Rectal smooth muscle tissue (tissue), 1 donor: ENCODE data around the gene MED12L.

Experiments used
- H3K27ac ChIP-seq: one replicate; pipeline ENCODE4 v1.7.0; 2013; ENCODE audit warnings: low read depth, low read length, inconsistent platforms
- H3K27me3 ChIP-seq: one replicate; pipeline ENCODE4 v1.7.0; 2013; ENCODE audit warnings: low read length; ENCODE audit not compliant: control insufficient read depth, insufficient read depth
- H3K36me3 ChIP-seq: one replicate; pipeline ENCODE4 v1.7.0; 2013; ENCODE audit warnings: low read length; ENCODE audit not compliant: control insufficient read depth, insufficient read depth
- H3K4me1 ChIP-seq: one replicate; pipeline ENCODE4 v1.7.0; 2013; ENCODE audit warnings: low read length; ENCODE audit not compliant: control insufficient read depth, insufficient read depth
- H3K4me3 ChIP-seq: one replicate; pipeline ENCODE4 v1.7.0; 2013; ENCODE audit warnings: low read length
- H3K9ac ChIP-seq: one replicate; pipeline ENCODE4 v1.7.0; 2013; ENCODE audit warnings: low read length

MED12L gene

GRCh38 chr3:151285940-151286339 lies 200.5 kb downstream of the MED12L start:
- Histone ChIP-seq H3K27ac (no peak overlapping the region), H3K4me1 (peaks cover 11% of the 10 kb centered on the region), H3K4me3 (no peak overlapping the region), H3K27me3 (no peaks in the 10 kb centered on the region), H3K36me3 (no peaks in the 10 kb centered on the region), H3K9ac (no peak overlapping the region)

DNA sequence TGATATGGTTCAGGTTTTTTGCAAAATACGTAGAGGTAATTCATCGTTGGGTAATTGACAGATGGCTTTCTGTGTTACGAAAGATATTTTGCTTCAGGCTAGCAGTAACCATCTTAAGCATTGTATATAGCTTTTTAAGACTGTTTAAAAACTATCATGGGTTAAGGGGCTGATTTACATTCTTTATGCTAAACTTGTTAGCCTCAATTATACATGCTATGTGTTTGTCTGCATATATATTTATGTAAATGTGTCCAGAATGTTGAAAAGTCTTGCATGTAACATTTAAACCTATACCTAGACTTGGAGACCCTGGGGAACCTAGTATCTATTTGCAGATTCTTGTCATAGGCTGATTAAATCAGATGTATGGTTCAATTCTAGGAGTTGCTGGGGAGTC lies 204.0 kb downstream of the MED12L start:
- no peak overlapping the region for H3K4me3 ChIP-seq
- no peak overlapping the region for H3K27ac ChIP-seq
- no peaks in the 10 kb centered on the region for H3K36me3 ChIP-seq
- H3K27me3 ChIP-seq = no peaks in the 10 kb centered on the region
- no peak overlapping the region for H3K9ac ChIP-seq
- H3K4me1 ChIP-seq = no peaks in the 10 kb centered on the region

GRCh38 chr3:151290673-151291072 lies 205.2 kb downstream of the MED12L start:
- Histone ChIP-seq H3K27ac (no peak overlapping the region), H3K4me1 (no peaks in the 10 kb centered on the region), H3K27me3 (no peaks in the 10 kb centered on the region), H3K36me3 (no peaks in the 10 kb centered on the region), H3K9ac (no peak overlapping the region), H3K4me3 (no peak overlapping the region)

- H3K4me1 ChIP-seq = no peaks in the 10 kb centered on the region
- no peak overlapping the region for H3K4me3 ChIP-seq
- H3K36me3 ChIP-seq = no peaks in the 10 kb centered on the region
- H3K27me3 ChIP-seq = no peaks in the 10 kb centered on the region
- no peak overlapping the region for H3K9ac ChIP-seq
- H3K27ac ChIP-seq = no peak overlapping the region
Observed at GRCh38 chr3:151293127-151293526, 207.7 kb downstream of the MED12L start.

DNA sequence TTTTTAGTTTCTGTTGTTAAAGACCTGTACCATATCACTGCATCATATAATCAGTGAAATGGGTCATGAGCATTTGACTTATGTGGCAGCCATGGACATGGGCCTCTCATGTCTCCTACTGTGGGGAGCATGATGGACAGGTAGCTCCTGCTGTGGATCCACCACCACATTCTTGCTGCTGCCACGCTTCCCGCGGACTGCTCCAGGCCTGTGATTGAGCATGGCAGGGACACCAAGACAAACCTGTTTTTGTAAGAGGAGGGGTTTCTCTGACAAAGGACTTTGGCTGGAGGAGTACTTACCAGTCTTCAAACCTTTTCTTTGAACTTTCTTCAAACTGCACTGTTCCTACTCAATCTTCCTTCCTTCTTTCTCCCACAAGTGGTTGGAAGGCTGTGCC lies 210.8 kb downstream of the MED12L start:
- Histone ChIP-seq H3K4me1 (no peaks in the 10 kb centered on the region), H3K27ac (no peak overlapping the region), H3K36me3 (no peaks in the 10 kb centered on the region), H3K9ac (no peak overlapping the region), H3K4me3 (no peak overlapping the region), H3K27me3 (no peaks in the 10 kb centered on the region)

DNA sequence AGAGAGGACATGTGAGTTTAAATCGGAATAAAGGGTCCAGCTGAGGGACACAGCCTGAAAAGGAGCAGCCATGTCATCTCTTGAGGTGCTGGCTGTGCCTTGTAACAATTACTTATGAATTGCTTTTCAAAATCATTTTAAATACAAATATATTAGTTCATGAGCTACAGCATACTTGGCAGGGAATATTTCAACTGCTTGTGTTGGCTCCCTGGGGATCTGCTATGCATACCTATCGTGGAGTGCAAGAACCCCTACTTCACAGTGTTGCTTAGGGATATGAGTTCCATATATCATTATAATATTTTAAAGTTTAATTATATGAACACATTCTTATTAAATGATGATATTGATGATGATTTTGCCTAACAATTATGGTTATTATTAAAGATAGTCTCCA lies 212.0 kb downstream of the MED12L start:
- Histone ChIP-seq H3K4me3 (no peak overlapping the region), H3K4me1 (no peaks in the 10 kb centered on the region), H3K36me3 (no peaks in the 10 kb centered on the region), H3K27me3 (no peaks in the 10 kb centered on the region), H3K27ac (no peak overlapping the region), H3K9ac (no peak overlapping the region)

DNA sequence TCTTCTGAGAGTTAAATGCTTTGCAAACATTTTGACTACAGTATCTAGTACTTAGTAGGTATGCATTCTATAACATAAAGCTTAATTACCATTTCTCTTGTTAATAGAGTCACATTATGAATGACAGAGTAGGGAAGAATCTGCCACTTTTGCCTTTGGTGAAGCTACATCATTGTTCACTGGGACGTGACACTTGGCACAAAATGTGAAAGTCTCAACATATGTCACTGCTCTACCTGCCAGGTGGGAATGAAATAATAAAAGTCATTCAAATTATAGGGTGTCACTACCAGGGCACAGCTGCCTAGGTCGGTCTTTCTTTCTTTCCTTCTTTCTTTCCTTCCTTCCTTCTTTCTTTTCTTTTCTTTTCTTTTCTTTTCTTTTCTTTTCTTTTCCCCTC lies 213.5 kb downstream of the MED12L start:
- no peak overlapping the region for H3K4me3 ChIP-seq
- no peak overlapping the region for H3K27ac ChIP-seq
- no peaks in the 10 kb centered on the region for H3K4me1 ChIP-seq
- H3K36me3 ChIP-seq = no peaks in the 10 kb centered on the region
- no peak overlapping the region for H3K9ac ChIP-seq
- no peaks in the 10 kb centered on the region for H3K27me3 ChIP-seq

DNA sequence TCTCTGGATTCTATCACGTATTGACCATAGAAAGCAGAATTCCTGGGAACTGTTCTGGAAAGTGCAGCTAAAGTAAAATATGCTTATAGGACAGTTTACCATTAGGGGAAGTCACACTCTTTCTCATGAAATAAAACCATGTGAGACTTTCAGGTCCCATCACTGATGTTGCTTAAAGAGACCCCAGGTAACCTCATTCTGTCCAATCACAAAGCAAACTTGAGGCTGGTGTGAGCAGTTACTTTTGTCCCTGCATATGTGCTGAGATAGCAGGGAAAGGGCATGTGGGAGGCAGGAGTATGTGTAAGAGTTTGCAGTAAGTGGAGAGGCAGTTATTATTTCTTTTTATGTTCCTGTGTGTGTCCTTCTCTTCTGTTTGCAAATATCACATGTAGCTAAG lies 215.1 kb downstream of the MED12L start:
- no peaks in the 10 kb centered on the region for H3K27me3 ChIP-seq
- no peak overlapping the region for H3K27ac ChIP-seq
- H3K36me3 ChIP-seq = no peaks in the 10 kb centered on the region
- no peak overlapping the region for H3K4me3 ChIP-seq
- H3K9ac ChIP-seq = no peak overlapping the region
- no peaks in the 10 kb centered on the region for H3K4me1 ChIP-seq

- Histone ChIP-seq H3K9ac (no peak overlapping the region), H3K4me1 (no peaks in the 10 kb centered on the region), H3K4me3 (no peak overlapping the region), H3K27me3 (no peaks in the 10 kb centered on the region), H3K27ac (no peak overlapping the region), H3K36me3 (no peaks in the 10 kb centered on the region)
Observed at GRCh38 chr3:151301787-151302186, 216.3 kb downstream of the MED12L start.

- Histone ChIP-seq H3K27ac (no peak overlapping the region), H3K27me3 (no peaks in the 10 kb centered on the region), H3K36me3 (no peaks in the 10 kb centered on the region), H3K4me1 (no peaks in the 10 kb centered on the region), H3K9ac (no peak overlapping the region), H3K4me3 (no peak overlapping the region)
Observed at GRCh38 chr3:151303751-151304150, 218.3 kb downstream of the MED12L start.

DNA sequence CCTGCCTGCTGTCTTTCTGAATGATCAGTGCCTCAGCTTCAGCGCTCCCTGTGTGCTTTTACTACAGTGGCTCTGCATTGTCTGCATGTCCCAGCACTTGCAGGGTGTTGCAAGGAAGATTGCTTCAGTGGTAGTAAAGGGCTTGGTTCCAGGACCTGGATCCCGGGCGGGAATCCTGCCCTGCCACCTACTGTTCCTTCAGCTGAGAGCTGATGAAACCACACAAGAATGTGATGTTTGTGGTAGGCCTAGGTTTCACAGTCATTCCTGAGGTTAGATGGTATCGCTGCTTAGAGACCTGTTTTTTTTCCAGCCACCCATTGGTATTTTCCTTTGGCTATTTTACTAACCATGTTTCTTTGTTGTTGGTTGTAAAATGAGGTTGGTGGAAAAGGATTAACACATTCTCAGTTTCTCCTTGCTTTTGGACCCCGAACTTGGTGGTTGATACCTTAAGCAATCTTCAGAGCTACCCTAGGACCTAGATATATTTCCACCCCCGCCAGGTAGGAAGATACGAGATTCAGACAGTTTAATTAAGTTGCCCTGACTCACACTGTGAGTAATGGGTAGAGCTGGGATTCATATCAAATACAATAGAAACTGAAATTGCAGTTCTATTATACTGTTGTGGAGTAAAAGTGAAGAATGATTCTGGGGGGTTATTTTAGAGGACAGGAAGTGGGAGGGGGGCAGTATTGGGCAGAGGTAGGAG lies 219.8 kb downstream of the MED12L start:
- no peaks in the 10 kb centered on the region for H3K36me3 ChIP-seq
- no peak overlapping the region for H3K27ac ChIP-seq
- no peaks in the 10 kb centered on the region for H3K4me1 ChIP-seq
- H3K4me3 ChIP-seq = no peak overlapping the region
- no peak overlapping the region for H3K9ac ChIP-seq
- no peaks in the 10 kb centered on the region for H3K27me3 ChIP-seq

DNA sequence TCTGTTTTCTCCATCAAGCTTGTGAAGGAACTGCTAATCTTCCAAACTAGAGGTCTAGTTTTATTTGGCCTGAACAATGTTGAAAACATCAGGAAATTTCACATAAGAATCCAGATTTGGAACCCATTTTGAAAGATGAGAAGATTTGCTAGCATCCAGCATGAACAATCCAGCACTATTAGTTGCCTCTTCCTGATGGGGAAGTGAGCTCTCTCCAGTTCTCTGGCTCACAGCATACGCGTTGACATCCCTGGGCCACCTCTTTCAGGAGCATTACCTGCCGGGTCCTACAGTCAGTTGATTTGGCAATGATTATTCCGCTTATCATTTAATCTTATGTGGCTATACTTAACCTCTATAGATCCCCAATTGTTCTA lies 220.3 kb downstream of the MED12L start:
- no peak overlapping the region for H3K27ac ChIP-seq
- no peak overlapping the region for H3K9ac ChIP-seq
- no peaks in the 10 kb centered on the region for H3K4me1 ChIP-seq
- H3K4me3 ChIP-seq = no peak overlapping the region
- H3K36me3 ChIP-seq = no peaks in the 10 kb centered on the region
- H3K27me3 ChIP-seq = no peaks in the 10 kb centered on the region

- Histone ChIP-seq H3K4me3 (no peak overlapping the region), H3K27ac (no peak overlapping the region), H3K36me3 (no peaks in the 10 kb centered on the region), H3K4me1 (no peaks in the 10 kb centered on the region), H3K9ac (no peak overlapping the region), H3K27me3 (no peaks in the 10 kb centered on the region)
Observed at GRCh38 chr3:151306168-151306810, 220.8 kb downstream of the MED12L start.
